K562 (cell line): ENCODE data around the gene C1QTNF9B. TPM values are rescaled to one million over a fixed set of nuclear protein-coding genes. Genes with fewer than 3 reads are reported as not detected.

Experiments
- ATAC-seq: fragments of 200-7000 bp; cut with Tn5 transposase; 3 replicates; pipeline ENCODE4 v1.9.1; 2020; ENCODE audit warnings: moderate library complexity
- BruUV-seq: library from RNA; stranded (reverse); fragments of 400-500 nt; replicated peaks from 2 replicates; lab custom pipeline; 2021; lab: Mats Ljungman, UMichigan
- CTCF ChIA-PET: fragments of 300-600 bp; formaldehyde crosslinking; extraction: SDS; loops from one replicate; lab custom pipeline; 2021; ENCODE audit warnings: low intra/inter-chr PET ratio; lab: Yijun Ruan, JAX
- POLR2A ChIA-PET: fragments of 300-600, 350-650 bp; sonication (Branson Sonifier 250); formaldehyde crosslinking; extraction: SDS; loops from one replicate; lab custom pipeline; 2021; ENCODE audit warnings: antibody characterized with exemption, inconsistent platforms; lab: Yijun Ruan, JAX
- DNase-seq, 4 experiments: peaks; one replicate each; pipeline versions ENCODE4 v3.0.0 to v3.0.0-alpha.2; 2011 to 2018; ENCODE audit warnings: low spot score in 3 of 4, mixed read lengths in 3 of 4; ENCODE audit errors: extremely low read depth in 1 of 4
- FAIRE-seq: peaks from 2 replicates; lab custom pipeline; 2011; peaks lifted over from hg19 to GRCh38; lab: Jason Lieb, UNC
- H2AFZ ChIP-seq: 2 replicates; pipeline ENCODE4 v1.6.0; 2011; ENCODE audit warnings: low read depth, low read length, control low read depth, inconsistent platforms
- H3K27ac ChIP-seq: fragments of 200-600 bp; 3 replicates; pipeline ENCODE4 v1.8.0; 2011; ENCODE audit warnings: low read depth, mild to moderate bottlenecking, control low read depth, inconsistent platforms, low read length, moderate library complexity, mixed read lengths; ENCODE audit errors: extremely low read depth
- H3K27me3 ChIP-seq, 2 experiments: fragments of 300-600 bp in 1 of 2; 2 replicates in 1 of 2; 3 replicates in 1 of 2; pipeline versions ENCODE4 v1.6.0 to v1.8.0; 2011; ENCODE audit warnings: inconsistent platforms in 2 of 2, low read length in 2 of 2, mild to moderate bottlenecking in 1 of 2, mixed read lengths in 1 of 2, moderate library complexity in 1 of 2; ENCODE audit not compliant: control insufficient read depth in 2 of 2, insufficient read depth in 2 of 2
- H3K36me3 ChIP-seq: fragments of 300-600 bp; 3 replicates; pipeline ENCODE4 v1.8.0; 2011; ENCODE audit warnings: mild to moderate bottlenecking, low read length, inconsistent platforms; ENCODE audit not compliant: control insufficient read depth, insufficient read depth
- H3K4me1 ChIP-seq, 2 experiments: fragments of 200-600 bp in 1 of 2; replicated peaks in 1 of 2; 2 replicates in 1 of 2; 3 replicates in 1 of 2; pipeline versions ENCODE4 v1.5.1 to v1.8.0; 2011; ENCODE audit warnings: inconsistent platforms in 2 of 2, low read length in 2 of 2, mild to moderate bottlenecking in 1 of 2, mixed read lengths in 1 of 2, moderate library complexity in 1 of 2; ENCODE audit not compliant: control insufficient read depth in 2 of 2, insufficient read depth in 2 of 2
- H3K4me2 ChIP-seq: 2 replicates; pipeline ENCODE4 v1.6.1; 2011; ENCODE audit warnings: low read length, control low read depth, inconsistent platforms, mixed read lengths; ENCODE audit not compliant: insufficient read depth
- H3K4me3 ChIP-seq: fragments of 200-600 bp; sonication (generic), shearing (Covaris generic); 2 replicates; pipeline ENCODE4 v1.5.1; 2016; ENCODE audit warnings: control low read depth, inconsistent platforms
- H3K79me2 ChIP-seq: fragments of 200-600 bp; 3 replicates; pipeline ENCODE4 v1.8.0; 2011; ENCODE audit warnings: low read length, inconsistent platforms; ENCODE audit not compliant: control insufficient read depth, insufficient read depth
- H3K9ac ChIP-seq, 2 experiments: 2 replicates each; pipeline versions ENCODE4 v1.6.0 to v1.6.1; 2011; ENCODE audit warnings: low read depth in 2 of 2, low read length in 2 of 2, control low read depth in 1 of 2, inconsistent platforms in 1 of 2, mild to moderate bottlenecking in 1 of 2, mixed read lengths in 1 of 2; ENCODE audit not compliant: insufficient read depth in 1 of 2
- H3K9me1 ChIP-seq: one replicate; pipeline ENCODE4 v1.6.0; 2011; ENCODE audit warnings: inconsistent platforms, mild to moderate bottlenecking, low read length, moderate library complexity; ENCODE audit not compliant: control insufficient read depth, insufficient read depth
- H3K9me3 ChIP-seq: replicated peaks from 2 replicates; pipeline ENCODE4 v1.5.1; 2011; ENCODE audit warnings: low read depth, low read length, inconsistent platforms; ENCODE audit not compliant: control insufficient read depth, insufficient read depth
- H4K20me1 ChIP-seq: replicated peaks from 2 replicates; pipeline ENCODE4 v1.6.1; 2011; ENCODE audit warnings: low read length, inconsistent platforms, mixed read lengths; ENCODE audit not compliant: control insufficient read depth, insufficient read depth
- ARID3A ChIP-seq: IDR thresholded peaks from 2 replicates; pipeline ENCODE4 v1.6.1; 2012; ENCODE audit warnings: low read depth, low read length, improper control_type of control experiment, borderline replicate concordance
- BRD4 ChIP-seq: fragments of 200-600 bp; sonication (generic); IDR thresholded peaks from 2 replicates; pipeline ENCODE4 v1.6.1; 2017; ENCODE audit warnings: inconsistent platforms
- ETS1 ChIP-seq: conservative IDR thresholded peaks from 2 replicates; pipeline ENCODE4 v1.6.1; 2011; ENCODE audit warnings: low read depth, mild to moderate bottlenecking, low read length; ENCODE audit not compliant: control insufficient read depth
- FOXM1 ChIP-seq, 2 experiments: fragments of 450-650 bp in 1 of 2; sonication (generic) in 1 of 2; formaldehyde crosslinking in 1 of 2; IDR thresholded peaks; 2 replicates each; pipeline versions ENCODE4 v1.6.1 to v1.9.0; 2017 to 2022; ENCODE audit warnings: low read depth in 2 of 2, mild to moderate bottlenecking in 2 of 2, missing genetic modification reagents in 1 of 2, moderate library complexity in 1 of 2
- GABPB1 ChIP-seq: sonication (generic); formaldehyde crosslinking; IDR thresholded peaks from 2 replicates; pipeline ENCODE4 v1.8.0; 2022; ENCODE audit warnings: mild to moderate bottlenecking, missing genetic modification reagents
- KDM2B ChIP-seq: fragments of 250-450 bp; sonication (Bioruptor Pico); IDR thresholded peaks from 2 replicates; pipeline ENCODE4 v1.8.0; 2021; ENCODE audit warnings: mild to moderate bottlenecking, moderate library complexity
- MYBL2 ChIP-seq, 2 experiments: fragments of 450-650 bp in 1 of 2; sonication (generic) in 1 of 2; formaldehyde crosslinking in 1 of 2; IDR thresholded peaks; 2 replicates each; pipeline versions ENCODE4 v1.6.1 to v1.8.1; 2017 to 2022; ENCODE audit warnings: borderline replicate concordance in 1 of 2, inconsistent platforms in 1 of 2, low read depth in 1 of 2, mild to moderate bottlenecking in 1 of 2, missing genetic modification reagents in 1 of 2, moderate library complexity in 1 of 2
- SAFB ChIP-seq: fragments of 200-400 bp; formaldehyde crosslinking; IDR thresholded peaks from 2 replicates; pipeline ENCODE4 v1.6.1; 2017; ENCODE audit warnings: low read depth, low read length, borderline replicate concordance
- STAT5A ChIP-seq: IDR thresholded peaks from 2 replicates; pipeline ENCODE4 v1.6.1; 2012; ENCODE audit warnings: low read length, inconsistent platforms, borderline replicate concordance
- TGIF2 ChIP-seq: sonication (generic); formaldehyde crosslinking; IDR thresholded peaks from 2 replicates; pipeline ENCODE4 v1.8.1; 2022; ENCODE audit warnings: mild to moderate bottlenecking, missing genetic modification reagents, moderate library complexity
- ZNF124 ChIP-seq: sonication (generic); formaldehyde crosslinking; IDR thresholded peaks from 2 replicates; pipeline ENCODE4 v1.8.1; 2022; ENCODE audit warnings: missing genetic modification reagents
- ZNF3 ChIP-seq: fragments of 250-450 bp; sonication (Bioruptor Pico); IDR thresholded peaks from 2 replicates; pipeline ENCODE4 v1.5.0; 2021; ENCODE audit warnings: mild to moderate bottlenecking, moderate library complexity
- ZNF76 ChIP-seq: fragments of 250-450 bp; sonication (Bioruptor Pico); IDR thresholded peaks from 2 replicates; pipeline ENCODE4 v1.4.0; 2020; ENCODE audit warnings: mild to moderate bottlenecking, moderate library complexity, borderline replicate concordance
- ZSCAN29 ChIP-seq: fragments of 450-650 bp; IDR thresholded peaks from 2 replicates; pipeline ENCODE4 v1.6.1; 2017
- WGBS: fragments of 100-300 bp; shearing (Covaris generic); methylation state at CpG from one replicate; pipeline ENCODE4 v1.1.6; 2016; ENCODE audit warnings: low coverage, mixed read lengths; ENCODE audit not compliant: insufficient coverage; ENCODE audit errors: missing lambda C conversion rate; 5-methylcytosine and 5-hydroxymethylcytosine counted together
- in situ Hi-C: fragments of 300-500 bp; cut with MboI; formaldehyde crosslinking; loops from 4 replicates; pipeline ENCODE4 v1.15.0; 2018; ENCODE audit warnings: inconsistent platforms, mixed read lengths
- intact Hi-C: fragments of 100-400 bp; cut with micrococcal nuclease; formaldehyde crosslinking; loops from 2 replicates; pipeline ENCODE4 v1.14.2; 2022
- polyA plus RNA-seq, 8 experiments: library from polyadenylated mRNA; depleted of rRNA in 4 of 8; stranded (reverse) in 5 of 8; unstranded in 3 of 8; fragments of >200 nt; fragmentation: Nextera tagmentation in 2 of 8; fragmentation: Illumina TruSeq in 1 of 8; extraction: Ambion mirVana in 2 of 8; extraction: Trizol in 1 of 8; gene quantifications; 2 replicates each; pipeline versions ENCODE4 v1.2.1 to v1.2.3, GENCODE V29; 2011 to 2014; ENCODE audit warnings: inconsistent platforms in 1 of 8, missing spikeins in 1 of 8
- total RNA-seq, 7 experiments: library from RNA; depleted of rRNA in 6 of 7; stranded (reverse); fragments of >200 nt in 6 of 7; fragmentation: Illumina TruSeq in 2 of 7; extraction: Trizol in 2 of 7; gene quantifications; 2 replicates each; pipeline versions ENCODE4 v1.2.1 to v1.2.3, GENCODE V29; 2011 to 2021; ENCODE audit warnings: low replicate concordance in 1 of 7
- TF ChIP-seq, protein P1 (sequence below): sonication (generic); formaldehyde crosslinking; IDR thresholded peaks from 2 replicates; pipeline ENCODE4 v1.8.1; 2023; ENCODE audit warnings: missing genetic modification reagents, mild to moderate bottlenecking, borderline replicate concordance

The C1QTNF9B gene
- total and polyA plus RNA-seq, 9 of the 15 experiments (the other 6 are each of a cell fraction or from before 2014, with no cell fraction given): 0.14 to 0.94 (median 0.35) TPM; not detected in 3

- H3K4me3 ChIP-seq: no peak overlapping the region
- in situ Hi-C loops: no loop called here
- intact Hi-C loops: no loop called here
- H3K4me1 ChIP-seq: peaks cover 11 to 17% of the 10 kb centered on the region in 2 experiments; a peak in 3 of 5 replicates
- no peaks in the 10 kb centered on the region for H3K79me2 ChIP-seq
- ChIA-PET CTCF (no interaction called here), POLR2A (no interaction called here)
- no peaks in the 10 kb centered on the region for H3K9me1 ChIP-seq
- no peak overlapping the region for H2AFZ ChIP-seq
- FAIRE-seq: no peak
- ATAC-seq: no peak
- no peak overlapping the region for H3K9ac ChIP-seq
- no peaks in the 10 kb centered on the region for H3K9me3 ChIP-seq
- no peak for DNase-seq
- no peaks in the 10 kb centered on the region for H3K27me3 ChIP-seq
- WGBS: 82% methylated on average over 5 of the region's 5 CpGs
- H3K4me2 ChIP-seq: no peak overlapping the region
- H3K27ac ChIP-seq: no peak overlapping the region
- no peaks in the 10 kb centered on the region for H4K20me1 ChIP-seq
- no TSS peak for BruUV-seq
- no peaks in the 10 kb centered on the region for H3K36me3 ChIP-seq
- no peak for TF ChIP-seq STAT5A
- TF ChIP-seq KDM2B (CRISPR knock-in tag): no peak
- no peak for TF ChIP-seq ZNF3 (CRISPR knock-in tag)
- TF ChIP-seq ARID3A: no peak
- no peak for TF ChIP-seq ETS1
- no peak for TF ChIP-seq ZNF76 (CRISPR knock-in tag)
- no peak for TF ChIP-seq ZSCAN29
- TF ChIP-seq SAFB: no peak
- TF ChIP-seq TGIF2 (CRISPR knock-in tag): no peak
- TF ChIP-seq BRD4: no peak
- no peak for TF ChIP-seq FOXM1 (IDR thresholded peaks at IDR 0.05; ENCODE audit: low read depth)
- no peak for TF ChIP-seq FOXM1 (CRISPR knock-in tag; IDR thresholded peaks at IDR 0.05; ENCODE audit: low read depth)
- TF ChIP-seq, protein P1, sequence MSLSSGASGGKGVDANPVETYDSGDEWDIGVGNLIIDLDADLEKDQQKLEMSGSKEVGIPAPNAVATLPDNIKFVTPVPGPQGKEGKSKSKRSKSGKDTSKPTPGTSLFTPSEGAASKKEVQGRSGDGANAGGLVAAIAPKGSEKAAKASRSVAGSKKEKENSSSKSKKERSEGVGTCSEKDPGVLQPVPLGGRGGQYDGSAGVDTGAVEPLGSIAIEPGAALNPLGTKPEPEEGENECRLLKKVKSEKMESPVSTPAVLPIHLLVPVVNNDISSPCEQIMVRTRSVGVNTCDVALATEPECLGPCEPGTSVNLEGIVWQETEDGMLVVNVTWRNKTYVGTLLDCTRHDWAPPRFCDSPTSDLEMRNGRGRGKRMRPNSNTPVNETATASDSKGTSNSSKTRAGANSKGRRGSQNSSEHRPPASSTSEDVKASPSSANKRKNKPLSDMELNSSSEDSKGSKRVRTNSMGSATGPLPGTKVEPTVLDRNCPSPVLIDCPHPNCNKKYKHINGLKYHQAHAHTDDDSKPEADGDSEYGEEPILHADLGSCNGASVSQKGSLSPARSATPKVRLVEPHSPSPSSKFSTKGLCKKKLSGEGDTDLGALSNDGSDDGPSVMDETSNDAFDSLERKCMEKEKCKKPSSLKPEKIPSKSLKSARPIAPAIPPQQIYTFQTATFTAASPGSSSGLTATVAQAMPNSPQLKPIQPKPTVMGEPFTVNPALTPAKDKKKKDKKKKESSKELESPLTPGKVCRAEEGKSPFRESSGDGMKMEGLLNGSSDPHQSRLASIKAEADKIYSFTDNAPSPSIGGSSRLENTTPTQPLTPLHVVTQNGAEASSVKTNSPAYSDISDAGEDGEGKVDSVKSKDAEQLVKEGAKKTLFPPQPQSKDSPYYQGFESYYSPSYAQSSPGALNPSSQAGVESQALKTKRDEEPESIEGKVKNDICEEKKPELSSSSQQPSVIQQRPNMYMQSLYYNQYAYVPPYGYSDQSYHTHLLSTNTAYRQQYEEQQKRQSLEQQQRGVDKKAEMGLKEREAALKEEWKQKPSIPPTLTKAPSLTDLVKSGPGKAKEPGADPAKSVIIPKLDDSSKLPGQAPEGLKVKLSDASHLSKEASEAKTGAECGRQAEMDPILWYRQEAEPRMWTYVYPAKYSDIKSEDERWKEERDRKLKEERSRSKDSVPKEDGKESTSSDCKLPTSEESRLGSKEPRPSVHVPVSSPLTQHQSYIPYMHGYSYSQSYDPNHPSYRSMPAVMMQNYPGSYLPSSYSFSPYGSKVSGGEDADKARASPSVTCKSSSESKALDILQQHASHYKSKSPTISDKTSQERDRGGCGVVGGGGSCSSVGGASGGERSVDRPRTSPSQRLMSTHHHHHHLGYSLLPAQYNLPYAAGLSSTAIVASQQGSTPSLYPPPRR: no peak
- TF ChIP-seq GABPB1: no peak
- TF ChIP-seq MYBL2 (IDR thresholded peaks at IDR 0.05; ENCODE audit: low read depth): no peak
- TF ChIP-seq MYBL2 (CRISPR knock-in tag; IDR thresholded peaks at IDR 0.05; ENCODE audit: borderline replicate concordance): no peak
- no peak for TF ChIP-seq ZNF124 (CRISPR knock-in tag)
These were observed 28.8 kb downstream of the C1QTNF9B start for GRCh38 chr13:23868521-23868920.
